ENCODE data around the gene LIPK. TPM values are rescaled to one million over a fixed set of nuclear protein-coding genes. Genes with fewer than 3 reads are reported as not detected.

The LIPK gene
- total and polyA plus RNA-seq, 9 of the 15 experiments (the other 6 are each of a cell fraction or from before 2014, with no cell fraction given) = not detected

DNA sequence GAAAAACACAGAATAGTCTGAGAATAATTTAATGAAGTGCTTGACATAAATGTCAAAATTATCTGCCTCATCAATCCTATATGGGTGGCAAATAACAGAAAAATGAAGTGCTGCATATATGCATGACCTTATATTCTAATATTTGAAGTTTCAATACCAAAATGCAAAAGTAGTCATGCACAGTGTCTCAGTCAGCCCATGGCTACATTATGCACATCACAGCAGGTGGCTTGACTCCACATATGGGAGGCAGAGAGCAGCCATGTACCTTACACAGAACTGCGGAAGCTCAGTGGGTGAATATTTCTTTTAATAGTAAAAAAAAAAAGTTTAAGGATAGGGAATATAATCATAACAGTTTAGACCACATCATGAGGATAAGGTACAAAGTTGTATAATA is 36.4 kb downstream of the LIPK start:
- H3K36me3 ChIP-seq (ENCODE audit: control insufficient read depth, insufficient read depth, low read length) = no peaks in the 10 kb centered on the region
- WGBS (ENCODE audit: insufficient coverage, low coverage, missing lambda C conversion rate) = 0% methylated on average over 1 of the region's 1 CpG
- no peaks in the 10 kb centered on the region for H4K20me1 ChIP-seq (replicated peaks; ENCODE audit: control insufficient read depth, insufficient read depth, low read length)
- no peak overlapping the region for H3K4me3 ChIP-seq
- H2AFZ ChIP-seq (ENCODE audit: low read depth, low read length) = no peak overlapping the region
- no peak for TF ChIP-seq RB1 (IDR thresholded peaks at IDR 0.05; ENCODE audit: low read depth)
- no peak for TF ChIP-seq EP400 (IDR thresholded peaks at IDR 0.05)
- no peak for TF ChIP-seq ESRRB (CRISPR knock-in tag; IDR thresholded peaks at IDR 0.05; ENCODE audit: borderline replicate concordance)
- TF ChIP-seq CBFB (CRISPR knock-in tag; IDR thresholded peaks at IDR 0.05) = no peak
- no peak for TF ChIP-seq POU5F1 (IDR thresholded peaks at IDR 0.05; ENCODE audit: borderline replicate concordance, low read depth, low read length, partially characterized antibody)
- no peak for TF ChIP-seq RUNX1 (IDR thresholded peaks at IDR 0.05; ENCODE audit: low read depth)
- TF ChIP-seq MAFK (IDR thresholded peaks at IDR 0.05; ENCODE audit: low read length) = no peak
- no peak for TF ChIP-seq CCAR2 (IDR thresholded peaks at IDR 0.05; ENCODE audit: low read depth, low read length)
- TF ChIP-seq USF2 (CRISPR knock-in tag; IDR thresholded peaks at IDR 0.05) = no peak
- ChIA-PET POLR2A (no interaction called here), CTCF (ENCODE audit: low intra/inter-chr PET ratio) (no interaction called here)
- FAIRE-seq = no peak
- no peaks in the 10 kb centered on the region for H3K4me1 ChIP-seq (replicated peaks in 1 of 2; ENCODE audit: control insufficient read depth in 2 of 2, insufficient read depth in 2 of 2, low read length in 2 of 2)
- in situ Hi-C loops (cut with MboI) (no loop called here), intact Hi-C loops (cut with micrococcal nuclease) (no loop called here)
- DNase-seq (ENCODE audit: extremely low read depth in 1 of 4, low spot score in 3 of 4) = no peak
- H3K9me1 ChIP-seq (ENCODE audit: control insufficient read depth, insufficient read depth, low read length) = no peaks in the 10 kb centered on the region
- no peaks in the 10 kb centered on the region for H3K27me3 ChIP-seq (ENCODE audit: control insufficient read depth in 2 of 2, insufficient read depth in 2 of 2, low read length in 2 of 2)
- ATAC-seq = no peak
- H3K9me3 ChIP-seq (replicated peaks; ENCODE audit: control insufficient read depth, insufficient read depth, low read depth, low read length) = no peaks in the 10 kb centered on the region; the same call in 1 of the 2 replicates
- H3K9ac ChIP-seq (ENCODE audit: insufficient read depth in 1 of 2, low read depth in 2 of 2, low read length in 2 of 2) = no peak overlapping the region
- H3K4me2 ChIP-seq (ENCODE audit: insufficient read depth, low read length) = no peak overlapping the region
- no TSS peak for BruUV-seq (replicated peaks)
- H3K27ac ChIP-seq (ENCODE audit: extremely low read depth, low read depth, low read length) = no peak overlapping the region
- H3K79me2 ChIP-seq (ENCODE audit: control insufficient read depth, insufficient read depth, low read length) = no peaks in the 10 kb centered on the region

Data from K562 (cell line).